Fibroblast of pulmonary artery (primary cell): ENCODE results near the gene LRRTM3.
A peak's percentile ranks its signal among the peaks of the same experiment; 100 is the strongest.

Experiments
- DNase-seq: peaks from one replicate; pipeline ENCODE4 v3.0.0-alpha.2; 2010; ENCODE audit warnings: low read depth
- H3K4me3 ChIP-seq: replicated peaks from 2 replicates; pipeline ENCODE4 v1.5.1; 2011; ENCODE audit warnings: low read depth, mild to moderate bottlenecking, control low read depth, low read length, moderate library complexity
- CTCF ChIP-seq: IDR thresholded peaks from 2 replicates; pipeline ENCODE4 v1.5.1; 2011; ENCODE audit warnings: mild to moderate bottlenecking, control low read depth, low read length, inconsistent platforms; ENCODE audit errors: missing control alignments

LRRTM3 gene

DNA sequence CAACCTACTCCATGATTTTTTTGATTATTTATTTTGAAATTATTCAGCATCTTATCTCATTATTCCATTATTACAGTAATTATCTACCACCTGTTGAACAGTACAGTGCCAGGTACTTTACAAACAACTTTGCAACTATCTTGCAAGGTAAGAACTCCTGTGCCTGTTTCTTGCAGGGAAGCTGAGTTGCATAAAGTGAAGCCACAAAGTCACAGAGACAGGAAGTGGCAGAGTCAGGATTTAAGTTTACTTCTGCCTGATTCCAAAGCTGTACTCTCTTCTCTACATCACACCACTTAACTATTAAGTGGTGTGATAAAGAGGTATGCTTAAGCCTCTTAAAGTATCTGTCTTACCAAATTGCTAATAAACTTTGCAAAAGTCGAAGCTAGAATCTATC, 80.1 kb downstream of the LRRTM3 start:
- H3K4me3 ChIP-seq, result no peak overlapping the region
- TF ChIP-seq CTCF, result no peak
- DNase-seq, result no peak

DNA sequence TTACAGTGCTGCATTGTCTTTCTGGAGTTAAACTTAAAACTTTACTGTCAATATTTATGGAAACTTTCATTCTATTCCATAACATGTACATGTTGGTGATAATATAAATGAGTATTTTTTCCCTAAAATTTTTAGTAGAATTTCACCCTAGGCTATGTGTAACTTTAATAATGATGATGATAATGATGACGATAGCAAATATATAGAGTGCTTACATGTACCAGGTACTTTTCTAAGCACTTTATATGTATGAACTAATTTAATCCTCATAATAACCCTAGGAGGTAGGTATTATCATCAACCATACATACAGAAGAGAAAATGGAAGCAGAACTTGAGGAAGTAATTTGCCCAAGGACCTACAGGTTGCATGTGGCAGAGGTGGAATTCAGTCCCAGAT, 85.6 kb downstream of the LRRTM3 start:
- no peak overlapping the region for H3K4me3 ChIP-seq
- TF ChIP-seq CTCF, result no peak
- no peak for DNase-seq

GRCh38 chr10:67011981-67012380, 86.1 kb downstream of the LRRTM3 start:
- H3K4me3 ChIP-seq, result no peak overlapping the region
- TF ChIP-seq CTCF, result no peak
- DNase-seq, result no peak

DNA sequence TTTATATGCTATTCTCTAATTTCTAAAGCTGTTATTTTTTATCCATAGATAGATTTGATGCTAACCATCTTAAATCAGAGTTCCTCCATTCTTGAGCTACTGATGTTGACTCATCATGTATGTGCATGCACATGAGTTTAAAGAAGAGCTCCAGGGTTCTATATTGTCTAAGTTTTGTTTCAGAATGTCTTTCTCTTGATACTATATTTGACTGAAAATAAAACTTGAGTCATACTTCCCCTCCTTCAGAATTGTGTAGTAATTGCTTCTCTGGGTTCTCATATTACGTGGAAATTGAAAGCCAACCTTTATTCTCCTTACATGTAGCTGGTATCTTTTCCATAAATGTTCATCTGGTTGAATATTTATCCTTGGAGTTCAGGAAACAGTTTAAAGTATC, 89.4 kb downstream of the LRRTM3 start:
- peak; percentile 1 for DNase-seq
- no peak for TF ChIP-seq CTCF

GRCh38 chr10:67017218-67017617, 91.4 kb downstream of the LRRTM3 start:
- no peak for TF ChIP-seq CTCF
- DNase-seq, result no peak
- no peak overlapping the region for H3K4me3 ChIP-seq

More for the DNA sequence above, 89.4 kb downstream of the LRRTM3 start:
- no peak overlapping the region for H3K4me3 ChIP-seq

DNA sequence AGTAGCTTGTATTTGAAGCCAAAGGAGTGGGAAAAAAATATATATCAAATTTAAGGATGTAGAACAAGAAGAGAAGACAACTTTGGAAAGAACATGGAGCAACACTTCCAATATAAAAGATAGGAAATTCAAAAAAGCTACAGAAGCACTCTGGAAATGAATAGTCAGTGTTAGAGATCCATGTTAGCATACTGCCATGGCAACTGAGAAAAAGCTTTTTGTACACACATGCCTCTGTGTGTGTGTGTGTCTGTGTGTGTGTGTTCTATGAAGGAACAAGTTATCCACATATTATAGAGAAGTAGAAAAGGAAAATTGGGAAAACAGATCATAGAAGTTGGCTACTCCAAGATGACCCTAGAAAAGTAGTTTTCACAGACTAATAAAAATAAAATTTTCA, 96.3 kb downstream of the LRRTM3 start:
- no peak for DNase-seq
- TF ChIP-seq CTCF, result no peak
- no peak overlapping the region for H3K4me3 ChIP-seq

DNA sequence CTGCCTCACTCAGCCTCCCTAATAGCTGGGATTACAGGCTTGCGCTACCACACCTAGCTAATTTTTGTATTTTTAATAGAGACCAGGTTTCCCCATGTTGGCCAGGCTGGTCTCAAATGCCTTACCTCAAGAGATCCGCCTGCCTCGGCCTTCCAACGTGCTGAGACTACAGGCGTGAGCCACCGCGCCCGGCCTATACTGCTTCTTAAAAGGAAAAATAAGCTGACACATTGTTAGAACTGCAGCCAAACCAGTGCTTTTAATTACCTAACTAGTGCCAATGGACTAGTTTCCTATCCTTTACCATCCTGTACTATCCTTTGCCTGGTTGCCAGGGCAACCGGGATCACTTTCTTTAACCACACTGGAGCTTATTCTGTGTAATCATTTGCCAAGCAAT, 108.0 kb downstream of the LRRTM3 start:
- TF ChIP-seq CTCF, result no peak
- no peak overlapping the region for H3K4me3 ChIP-seq
- DNase-seq, result no peak
